Femur (tissue), 1 donor: ENCODE data around the gene CTU1.

Experiments used
- DNase-seq: peaks from one replicate; pipeline ENCODE4 v3.0.0-alpha.2; 2017

The CTU1 gene

DNA sequence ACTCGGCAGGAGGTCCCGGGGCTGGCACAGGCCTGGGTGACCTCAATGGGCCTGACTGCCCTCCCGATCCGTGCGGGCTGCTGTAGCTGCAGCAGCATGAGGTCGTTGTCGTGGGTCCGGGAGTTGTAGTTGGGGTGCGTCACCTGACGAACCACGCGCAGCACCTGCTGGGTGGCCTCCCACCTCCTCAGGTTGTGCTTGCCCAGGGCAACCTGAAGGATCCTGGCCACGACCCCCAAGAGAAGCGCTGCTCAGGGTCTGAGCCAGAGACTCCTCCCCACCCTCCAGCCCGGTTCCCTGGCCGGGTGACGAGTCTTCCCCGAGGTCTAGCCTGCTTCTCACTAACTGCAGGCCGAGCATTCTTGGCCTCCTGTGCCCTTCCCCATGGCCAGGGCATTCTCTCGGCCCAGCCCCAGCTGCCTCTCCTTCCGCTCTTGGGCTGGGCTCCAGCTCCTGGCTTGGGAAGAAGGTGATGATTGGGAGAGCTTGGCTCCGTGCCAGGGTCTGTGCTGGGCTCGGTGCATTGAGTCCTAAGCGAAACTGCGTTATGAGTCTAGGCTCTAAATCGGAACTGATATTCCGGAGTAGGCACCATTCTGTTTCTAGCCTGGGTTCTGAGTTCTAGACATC lies 28.6 kb downstream of the CTU1 start:
- no peak for DNase-seq

DNA sequence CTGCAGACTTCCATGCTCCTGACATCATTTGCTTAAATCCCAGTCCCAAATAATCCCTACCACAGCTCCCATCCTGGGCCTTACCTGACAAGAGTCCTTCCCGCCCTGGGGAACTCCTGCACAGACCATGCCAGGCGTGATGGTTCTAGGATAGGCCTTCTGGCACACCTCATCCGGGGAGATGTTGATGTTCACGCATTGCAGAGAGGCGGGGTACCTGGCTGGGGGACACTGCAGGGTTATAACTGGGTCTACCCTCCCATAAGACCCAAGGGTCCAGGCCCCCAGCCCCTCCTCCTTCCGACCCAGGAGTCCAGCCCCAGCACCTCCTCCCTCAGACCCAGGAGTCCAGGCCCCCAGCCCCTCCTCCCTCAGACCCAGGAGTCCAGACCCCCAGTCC lies 29.5 kb downstream of the CTU1 start:
- DNase-seq: no peak

DNA sequence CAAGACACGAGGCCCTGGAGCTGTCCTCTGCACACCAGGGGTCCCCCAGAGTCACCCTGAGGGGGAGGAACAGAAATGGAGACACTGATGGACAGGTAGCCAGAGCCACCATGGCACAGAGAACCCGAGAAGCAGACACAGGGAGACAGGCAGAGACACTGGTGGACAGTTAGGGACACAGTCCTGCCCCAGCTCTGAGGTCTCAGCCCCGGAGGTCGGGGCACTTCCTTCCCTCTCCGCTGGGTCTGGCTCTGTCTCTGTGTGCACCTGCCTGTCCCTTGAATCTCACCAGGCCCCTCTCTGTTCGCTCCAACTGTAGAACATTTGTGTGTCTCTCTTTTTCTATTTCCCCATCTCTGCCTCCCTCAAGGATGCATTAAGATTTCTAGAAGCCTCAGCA lies 30.1 kb downstream of the CTU1 start:
- DNase-seq: no peak

DNA sequence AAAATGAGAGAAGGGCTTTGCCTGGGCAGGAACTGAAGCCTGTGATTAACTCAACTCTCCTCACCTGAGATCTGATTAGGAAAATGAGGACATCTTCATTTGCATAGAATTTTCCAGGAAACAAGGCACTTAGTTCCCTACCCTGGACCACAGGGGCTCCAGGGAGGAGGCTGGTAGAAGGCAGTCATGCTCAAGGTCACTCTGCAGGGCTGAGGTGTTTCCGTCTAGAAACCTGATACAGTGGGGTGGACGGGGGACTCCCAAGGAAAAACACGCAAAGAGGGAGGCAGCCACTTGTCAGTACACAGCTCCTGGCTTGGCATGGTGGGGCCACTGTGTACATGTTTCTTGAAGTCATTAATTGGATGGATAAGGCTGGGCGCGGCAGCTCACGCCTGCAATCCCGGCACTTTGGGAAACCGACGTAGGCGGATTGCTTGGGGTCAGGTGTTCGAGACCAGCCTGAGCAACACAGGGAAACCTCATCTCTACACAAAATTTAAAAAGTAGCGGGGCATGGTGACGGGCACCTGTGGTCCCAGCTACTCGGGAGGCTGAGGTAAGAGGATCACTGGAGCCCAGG lies 31.5 kb downstream of the CTU1 start:
- DNase-seq: no peak

DNA sequence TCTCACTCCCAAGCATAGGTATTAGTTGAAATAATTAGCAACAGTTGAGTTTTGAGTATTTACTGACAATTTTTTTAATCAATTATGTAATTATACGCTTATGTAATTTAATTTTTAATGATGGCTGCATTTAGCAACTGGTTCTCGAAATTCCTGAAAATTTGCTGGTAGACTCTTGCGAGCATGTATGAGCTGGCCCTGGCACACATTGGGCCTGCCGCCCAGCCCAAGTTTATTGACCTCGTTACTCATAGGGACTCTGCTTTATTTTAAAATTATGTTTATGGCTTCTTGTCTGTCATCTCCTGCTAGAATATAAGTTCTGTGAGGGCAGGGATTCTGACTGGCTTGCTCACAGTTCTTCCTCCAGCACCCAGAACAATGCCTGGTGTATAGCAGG lies 32.2 kb downstream of the CTU1 start:
- DNase-seq: no peak

DNA sequence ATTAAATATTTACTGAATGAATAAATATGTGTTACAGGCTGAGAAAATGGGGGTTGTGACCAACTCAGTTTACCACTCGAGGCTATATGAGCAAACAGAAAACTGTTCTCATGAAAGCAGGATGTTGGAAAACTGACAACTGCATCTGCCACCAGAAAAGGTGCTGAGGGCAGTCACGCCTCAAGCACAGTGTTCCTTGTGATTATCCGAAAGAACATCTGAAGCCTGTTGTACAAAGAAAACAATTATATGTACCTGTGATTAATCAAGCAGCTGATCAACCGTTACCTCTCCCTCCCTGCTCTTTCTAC lies 37.2 kb downstream of the CTU1 start:
- no peak for DNase-seq

DNA sequence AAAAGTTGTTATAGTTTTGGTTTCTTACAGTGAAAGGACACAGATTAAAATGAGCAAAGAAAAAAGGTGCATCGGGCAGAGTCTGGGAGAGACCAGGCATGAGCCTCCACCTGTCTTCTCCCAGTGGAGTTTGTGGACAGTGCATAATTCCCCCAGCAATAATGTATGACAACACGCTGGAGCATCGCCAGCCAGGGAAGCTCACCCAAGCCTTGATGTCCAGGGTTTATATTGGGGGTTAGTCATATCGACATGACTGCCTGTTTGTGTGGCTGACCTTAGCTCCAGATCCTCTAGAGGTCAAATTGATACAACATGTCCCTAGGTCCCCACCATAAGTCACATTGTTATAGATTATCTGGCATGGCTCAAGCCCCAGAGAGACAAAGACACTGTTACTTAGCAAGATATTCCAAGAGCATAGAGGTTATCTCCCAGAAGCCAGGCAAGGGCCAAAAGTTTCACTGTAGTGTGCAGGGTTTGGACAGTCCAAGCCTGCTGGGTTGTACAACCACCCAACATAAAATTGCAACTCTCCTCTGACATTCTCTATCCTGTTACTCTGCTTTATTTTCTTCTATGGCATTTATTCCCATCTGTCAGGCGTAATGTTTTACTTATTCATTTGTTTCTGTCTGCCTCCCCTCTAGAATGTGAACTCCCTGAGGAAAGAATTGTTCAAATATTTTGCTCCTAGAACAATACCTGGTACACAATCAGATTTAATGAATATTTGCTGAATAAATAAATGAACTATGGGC lies 37.7 kb downstream of the CTU1 start:
- no peak for DNase-seq

DNA sequence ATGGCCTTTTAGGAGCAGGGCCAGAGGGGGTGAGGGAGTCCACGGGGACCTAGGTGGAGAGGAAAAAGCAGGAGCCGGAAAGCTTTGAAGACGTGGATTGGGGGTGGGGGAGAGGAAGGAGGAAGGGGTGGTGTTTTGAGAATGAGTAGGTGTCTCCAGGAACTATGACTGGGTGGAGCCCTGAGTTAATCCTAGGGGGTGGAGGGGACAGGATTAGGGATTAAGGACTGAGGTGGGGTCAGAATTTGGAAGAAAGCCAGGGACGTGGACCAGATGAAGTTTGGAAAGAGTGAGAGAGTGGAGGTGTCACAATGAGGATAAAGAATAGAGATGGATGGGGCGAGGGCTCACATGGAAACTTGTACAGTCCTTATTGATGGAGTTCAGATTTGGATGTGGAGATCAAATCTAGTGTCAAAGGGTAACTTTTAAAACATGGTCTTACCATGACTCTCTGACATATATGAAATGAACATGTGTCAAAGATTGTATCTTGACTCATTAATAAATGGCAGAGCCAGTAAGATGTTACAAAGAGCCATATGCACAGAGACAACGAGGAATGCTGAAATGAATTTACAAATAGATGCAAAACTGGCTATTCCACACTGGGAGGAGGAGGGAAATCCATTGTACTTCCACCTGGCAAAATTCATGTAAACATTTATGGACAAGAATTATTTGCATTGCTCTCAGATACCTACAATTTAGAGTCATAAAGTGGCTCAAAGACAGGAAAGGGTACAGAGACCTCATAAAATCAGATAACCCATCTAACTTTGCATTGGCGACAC lies 41.6 kb downstream of the CTU1 start:
- DNase-seq: no peak

DNA sequence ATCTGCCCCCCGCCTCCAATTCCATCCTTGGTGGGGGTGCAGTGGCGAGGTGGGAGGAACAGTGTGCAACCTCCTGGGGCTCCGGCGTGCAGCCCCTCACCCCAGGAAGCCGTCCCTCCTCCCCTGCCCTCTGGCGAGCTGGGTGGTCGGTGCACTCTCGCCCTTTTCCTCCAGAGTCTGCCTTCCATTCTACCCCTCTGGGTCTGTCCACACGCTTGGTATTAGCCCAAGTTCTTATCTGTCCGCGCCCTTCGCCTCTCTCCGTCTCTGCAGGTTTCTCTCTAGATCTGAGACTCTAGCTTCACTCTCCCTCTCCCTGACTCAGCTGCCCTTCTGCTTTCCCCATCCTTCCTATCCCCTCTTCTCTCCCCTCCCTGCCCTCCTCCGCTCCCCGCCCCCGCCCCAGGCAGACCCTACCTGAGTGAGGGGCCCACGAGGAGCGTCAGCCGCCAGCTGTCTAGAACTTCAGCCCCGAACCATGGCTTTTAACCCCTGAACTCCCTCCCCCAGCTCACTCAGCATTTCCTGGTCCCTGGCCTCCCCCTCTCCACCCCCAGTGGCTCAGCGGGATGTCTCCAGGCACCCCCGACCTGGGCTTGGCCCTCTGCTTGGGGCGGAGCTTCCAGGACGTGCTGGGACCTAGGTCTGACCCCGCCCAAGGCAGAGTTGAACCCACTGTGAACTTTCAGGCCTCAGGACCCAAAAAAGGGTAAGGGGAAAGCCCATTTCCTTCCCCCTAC lies 42.8 kb downstream of the CTU1 start:
- DNase-seq: no peak

DNA sequence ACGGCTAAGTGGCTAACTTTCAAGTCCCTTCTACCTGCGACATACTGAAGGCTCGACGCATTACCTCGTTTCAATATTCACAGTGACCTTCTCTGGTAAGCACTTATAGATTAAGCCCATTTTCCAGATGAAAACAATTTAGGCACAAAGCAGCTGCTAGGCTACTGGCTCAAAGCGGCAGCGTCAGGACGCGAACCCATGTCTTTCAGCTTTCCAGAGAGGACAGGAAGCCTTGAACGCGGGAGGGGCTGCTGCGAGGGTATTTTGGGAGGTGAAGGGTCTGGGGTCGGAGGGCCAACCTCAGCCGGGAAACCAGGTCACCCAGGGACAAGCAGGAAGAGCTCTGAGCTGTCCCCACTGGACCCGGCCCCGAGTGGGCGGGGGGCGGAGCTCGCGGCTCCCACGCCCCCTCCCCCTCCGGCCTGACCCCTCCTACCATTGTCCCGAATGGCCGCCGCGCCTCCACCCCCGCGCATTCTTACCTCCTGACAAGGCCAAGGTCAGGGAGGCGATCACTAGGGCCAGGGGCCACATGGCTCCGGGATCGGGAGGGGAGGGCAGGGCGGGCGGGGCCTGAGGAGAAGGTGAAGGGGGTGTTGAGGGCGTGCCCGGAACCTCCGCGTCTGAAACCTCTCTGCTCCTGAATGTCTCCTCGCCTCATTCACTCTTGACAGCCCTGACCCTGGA lies 43.5 kb downstream of the CTU1 start, which contains the start of gene KLK13:
TSS of gene KLK13 (minus strand) at position 559 of the 687 bp plus-strand sequence. CDS start at position 534, 25 bp downstream.
- DNase-seq: no peak

DNA sequence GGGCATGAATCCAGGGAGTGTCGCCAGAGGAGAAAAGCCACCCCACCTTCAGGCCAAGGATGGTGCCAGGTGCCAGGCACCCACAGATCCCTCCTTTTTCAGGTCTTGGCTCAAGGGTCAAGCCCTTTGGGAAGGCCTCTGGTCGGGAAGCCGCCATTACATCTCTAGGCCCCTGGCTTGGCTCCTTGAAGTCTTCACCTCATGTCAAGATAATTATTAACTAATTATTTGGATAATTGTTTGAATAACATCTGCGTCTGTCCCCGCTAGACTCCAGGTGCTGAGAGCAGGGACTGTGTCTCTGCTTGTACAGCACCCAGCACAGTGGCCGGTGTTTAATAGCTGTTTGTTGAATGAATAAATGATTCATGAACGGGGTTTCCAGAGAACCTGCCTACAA lies 44.5 kb downstream of the CTU1 start:
- no peak for DNase-seq

DNA sequence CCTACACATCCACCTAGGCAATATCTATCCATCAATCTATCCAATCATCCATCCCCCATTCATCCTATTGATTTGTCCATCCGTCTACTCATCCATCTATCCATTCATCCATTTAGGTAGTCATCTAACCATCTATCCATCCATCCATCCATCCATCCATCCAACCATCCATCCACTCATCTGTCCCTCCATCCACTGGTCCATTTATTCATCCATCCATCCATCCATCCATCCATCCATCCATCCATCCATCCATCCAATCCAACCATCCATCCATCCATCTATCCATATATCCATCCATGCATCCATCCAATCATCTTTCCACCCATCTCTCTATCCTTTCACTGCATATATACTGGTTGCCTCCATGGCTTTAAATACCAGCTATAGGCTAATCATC lies 47.2 kb downstream of the CTU1 start:
- no peak for DNase-seq

DNA sequence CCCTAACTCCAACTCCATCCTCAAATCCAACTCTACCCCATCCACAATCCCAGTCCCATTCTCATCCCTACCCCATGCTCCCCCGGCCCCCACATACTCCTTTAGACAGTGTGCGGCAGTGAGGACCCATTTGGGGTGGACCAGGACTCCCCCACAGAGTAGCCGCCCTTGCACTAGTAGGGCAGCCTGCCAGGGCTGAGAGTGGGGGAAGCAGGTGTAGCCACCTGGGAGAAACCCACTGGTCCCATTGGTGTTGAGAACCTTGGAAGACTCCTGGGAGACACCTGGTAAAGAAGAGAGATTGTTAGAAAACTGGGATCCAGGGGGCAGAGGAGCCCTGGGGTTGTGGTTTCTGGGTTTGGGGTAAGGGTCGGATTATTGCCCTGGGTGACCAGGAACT lies 47.9 kb downstream of the CTU1 start:
- DNase-seq: no peak

DNA sequence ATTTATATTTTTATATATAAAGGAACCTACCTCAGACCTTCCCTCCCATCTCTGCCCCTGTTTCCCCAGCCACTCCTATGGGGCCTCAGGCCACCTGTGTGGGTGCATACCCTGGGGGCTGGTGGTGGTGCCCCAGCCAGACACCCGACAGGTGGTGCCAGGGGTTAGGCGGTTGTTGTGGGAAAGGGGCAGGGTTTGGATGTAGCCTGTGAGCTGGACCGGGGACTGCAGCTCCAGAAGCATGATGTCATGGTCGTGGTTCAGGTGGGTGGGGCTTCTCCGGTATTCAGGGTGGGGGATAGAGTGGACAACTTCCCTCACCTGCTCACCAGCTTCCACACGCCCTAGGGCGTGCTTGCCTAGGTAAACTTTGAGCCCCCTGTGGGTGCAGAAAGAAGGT lies 48.5 kb downstream of the CTU1 start:
- DNase-seq: no peak

DNA sequence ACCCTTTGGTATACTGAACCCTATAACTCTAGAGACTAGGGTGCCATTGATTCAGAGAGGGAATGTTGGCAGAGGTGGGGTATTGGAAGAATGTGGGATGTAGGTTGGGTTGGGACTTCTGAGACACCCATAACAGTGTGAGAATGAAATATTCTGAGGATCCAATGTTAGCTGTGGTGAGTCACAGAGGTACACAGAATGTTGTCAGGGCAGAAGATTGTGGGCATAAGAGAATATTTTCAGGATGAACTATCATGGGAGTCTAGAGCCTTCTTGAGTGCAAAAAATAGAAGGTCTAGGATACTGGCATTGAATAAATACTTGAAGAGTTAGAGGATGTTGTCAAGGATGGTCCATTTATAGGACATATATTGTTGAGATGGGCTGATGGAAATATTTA lies 52.3 kb downstream of the CTU1 start:
- DNase-seq: no peak
